Tongue (tissue), 2 donors: ENCODE data around the gene DTYMK. TPM values are rescaled to one million over a fixed set of nuclear protein-coding genes. Genes with fewer than 3 reads are reported as not detected.

Experiments used
- DNase-seq: peaks from one replicate; pipeline ENCODE4 v3.0.0-alpha.2; 2015
- total RNA-seq: library from RNA; depleted of rRNA; stranded (reverse); fragments of >200 nt; gene quantifications from one replicate; pipeline ENCODE4 v1.2.3, GENCODE V29; 2014

Gene DTYMK
- 20.0 TPM for total RNA-seq

GRCh38 chr2:241686650-241687425, at the start of gene DTYMK:
Gene DTYMK (minus strand): TSS chr2:241686815. CDS start chr2:241686783, 32 bp downstream.
- DNase-seq: peak; percentile 99

- no peak for DNase-seq
Measured at GRCh38 chr2:241736111-241736510, 49.5 kb upstream of the DTYMK start.

GRCh38 chr2:241734467-241735208, 48.0 kb upstream of the DTYMK start, which contains the start of gene D2HGDH:
Gene D2HGDH (plus strand): TSS chr2:241734630. CDS start chr2:241735225, 595 bp downstream.
- DNase-seq: peak; percentile 95

GRCh38 chr2:241734208-241734466, 47.5 kb upstream of the DTYMK start:
- DNase-seq: no peak

GRCh38 chr2:241733391-241734207, 47.0 kb upstream of the DTYMK start:
- no peak for DNase-seq

GRCh38 chr2:241732513-241733186, 46.0 kb upstream of the DTYMK start:
- peak; percentile 45 for DNase-seq

GRCh38 chr2:241730671-241731293, 44.2 kb upstream of the DTYMK start:
- no peak for DNase-seq

GRCh38 chr2:241729868-241730267, 43.3 kb upstream of the DTYMK start:
- no peak for DNase-seq

- no peak for DNase-seq
Measured at GRCh38 chr2:241728627-241729026, 42.0 kb upstream of the DTYMK start.

GRCh38 chr2:241728000-241728399, 41.4 kb upstream of the DTYMK start:
- no peak for DNase-seq

GRCh38 chr2:241726459-241726858, 39.8 kb upstream of the DTYMK start:
- DNase-seq: no peak

GRCh38 chr2:241724975-241725870, 38.6 kb upstream of the DTYMK start:
- no peak for DNase-seq

- no peak for DNase-seq
Measured at GRCh38 chr2:241724259-241724974, 37.8 kb upstream of the DTYMK start.

- no peak for DNase-seq
Measured at GRCh38 chr2:241722896-241723454, 36.4 kb upstream of the DTYMK start.

GRCh38 chr2:241721852-241722251, 35.2 kb upstream of the DTYMK start:
- no peak for DNase-seq

- DNase-seq: no peak
Measured at GRCh38 chr2:241720560-241720959, 33.9 kb upstream of the DTYMK start.

- no peak for DNase-seq
Measured at GRCh38 chr2:241720099-241720498, 33.5 kb upstream of the DTYMK start.

GRCh38 chr2:241719093-241719492, 32.5 kb upstream of the DTYMK start:
- DNase-seq: no peak

- DNase-seq: no peak
Measured at GRCh38 chr2:241708879-241709278, 22.3 kb upstream of the DTYMK start.

GRCh38 chr2:241706537-241706936, 19.9 kb upstream of the DTYMK start:
- no peak for DNase-seq
